Neutrophil (primary cell): ENCODE data around the gene BDH1.
"Not testable (repeated sequence)": the region's sequence is repeated elsewhere in the genome, so short reads cannot be mapped to it uniquely, and the experiment has no call there.

ENCODE experiments used
- H3K27ac ChIP-seq: fragments of 200-600 bp; sonication (generic); 2 replicates; pipeline ENCODE4 v1.5.1; 2016; ENCODE audit warnings: mild to moderate bottlenecking, moderate library complexity
- H3K27me3 ChIP-seq: fragments of 200-600 bp; sonication (generic); 2 replicates; pipeline ENCODE4 v1.6.0; 2016; ENCODE audit warnings: mild to moderate bottlenecking
- H3K36me3 ChIP-seq: fragments of 200-600 bp; sonication (generic); 2 replicates; pipeline ENCODE4 v1.5.1; 2017
- H3K4me1 ChIP-seq, 2 experiments: fragments of 200-600 bp in 1 of 2; sonication (generic) in 1 of 2; 1 replicate in 1 of 2; 2 replicates in 1 of 2; pipeline versions ENCODE4 v1.5.1 to v1.6.1; 2013 to 2016; ENCODE audit warnings: low read depth in 1 of 2, low read length in 1 of 2, mild to moderate bottlenecking in 1 of 2, moderate library complexity in 1 of 2; ENCODE audit not compliant: control insufficient read depth in 1 of 2, insufficient read depth in 1 of 2
- H3K4me3 ChIP-seq, 2 experiments: fragments of 200-600 bp in 1 of 2; sonication (generic) in 1 of 2; 1 replicate in 1 of 2; 2 replicates in 1 of 2; pipeline ENCODE4 v1.5.1; 2013 to 2016; ENCODE audit warnings: low read depth in 1 of 2, low read length in 1 of 2, mild to moderate bottlenecking in 1 of 2, moderate library complexity in 1 of 2
- H3K9me3 ChIP-seq: fragments of 200-600 bp; sonication (generic); 2 replicates; pipeline ENCODE4 v1.5.1; 2016
- TF ChIP-seq, protein P1 (sequence below): fragments of 200-600 bp; sonication (generic); IDR thresholded peaks from 2 replicates; pipeline ENCODE4 v1.5.1; 2016; ENCODE audit warnings: antibody characterized with exemption

The BDH1 gene

DNA sequence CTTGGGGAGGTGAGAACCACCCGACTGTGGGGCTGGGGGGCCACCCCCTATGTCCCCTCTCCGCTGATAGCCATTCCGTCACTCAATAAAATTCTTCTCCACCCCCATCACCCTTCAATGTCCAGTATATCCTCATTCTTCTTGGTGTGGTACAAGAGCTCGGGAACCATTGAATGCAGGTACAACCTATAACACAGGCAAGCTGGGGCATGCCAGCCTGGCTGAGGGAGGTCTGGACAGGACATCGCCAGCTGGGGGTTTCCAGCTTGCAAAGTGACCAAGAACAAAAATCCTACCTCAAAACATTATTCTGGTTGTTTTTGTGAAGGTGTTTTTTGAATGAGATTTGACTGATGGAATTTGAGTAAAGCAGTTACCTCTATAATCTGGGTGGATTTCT lies 19.6 kb upstream of the BDH1 start:
- Histone ChIP-seq H3K4me3 (no peak overlapping the region), H3K4me1 (no peaks in the 10 kb centered on the region), H3K36me3 (no peaks in the 10 kb centered on the region), H3K27me3 (peaks cover 14% of the 10 kb centered on the region), H3K9me3 (no peaks in the 10 kb centered on the region), H3K27ac (no peak overlapping the region)
- TF ChIP-seq, protein P1, sequence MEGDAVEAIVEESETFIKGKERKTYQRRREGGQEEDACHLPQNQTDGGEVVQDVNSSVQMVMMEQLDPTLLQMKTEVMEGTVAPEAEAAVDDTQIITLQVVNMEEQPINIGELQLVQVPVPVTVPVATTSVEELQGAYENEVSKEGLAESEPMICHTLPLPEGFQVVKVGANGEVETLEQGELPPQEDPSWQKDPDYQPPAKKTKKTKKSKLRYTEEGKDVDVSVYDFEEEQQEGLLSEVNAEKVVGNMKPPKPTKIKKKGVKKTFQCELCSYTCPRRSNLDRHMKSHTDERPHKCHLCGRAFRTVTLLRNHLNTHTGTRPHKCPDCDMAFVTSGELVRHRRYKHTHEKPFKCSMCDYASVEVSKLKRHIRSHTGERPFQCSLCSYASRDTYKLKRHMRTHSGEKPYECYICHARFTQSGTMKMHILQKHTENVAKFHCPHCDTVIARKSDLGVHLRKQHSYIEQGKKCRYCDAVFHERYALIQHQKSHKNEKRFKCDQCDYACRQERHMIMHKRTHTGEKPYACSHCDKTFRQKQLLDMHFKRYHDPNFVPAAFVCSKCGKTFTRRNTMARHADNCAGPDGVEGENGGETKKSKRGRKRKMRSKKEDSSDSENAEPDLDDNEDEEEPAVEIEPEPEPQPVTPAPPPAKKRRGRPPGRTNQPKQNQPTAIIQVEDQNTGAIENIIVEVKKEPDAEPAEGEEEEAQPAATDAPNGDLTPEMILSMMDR = no peak

DNA sequence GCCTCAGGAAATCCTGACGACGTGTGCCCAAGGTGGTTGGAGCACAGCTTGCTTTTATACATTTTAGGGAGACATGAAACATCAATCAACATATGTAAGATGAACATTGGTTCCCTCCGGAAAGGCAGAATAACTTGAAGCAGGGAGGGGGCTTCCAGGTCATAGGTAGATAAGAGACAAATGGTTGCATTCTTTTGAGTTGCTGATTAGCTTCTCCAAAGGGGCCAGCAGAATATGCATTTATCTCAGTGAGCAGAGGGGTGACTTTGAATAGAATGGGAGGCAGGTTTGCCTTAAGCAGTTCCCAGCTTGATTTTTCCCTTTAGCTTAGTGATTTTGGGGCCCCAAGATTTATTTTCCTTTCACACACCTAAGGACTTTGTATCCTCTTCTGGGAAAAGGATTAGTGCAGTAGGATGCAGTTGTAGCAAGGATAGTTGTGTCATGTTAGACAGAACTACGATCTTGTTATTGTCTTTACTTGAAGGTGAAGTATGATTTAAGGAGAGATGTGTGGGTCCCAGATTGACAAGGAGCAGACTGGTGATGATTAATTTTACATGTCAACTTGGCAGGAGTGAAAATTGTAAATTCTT lies 18.7 kb upstream of the BDH1 start:
- not testable (repeated sequence) for H3K4me1 ChIP-seq, H3K4me3 ChIP-seq, H3K36me3 ChIP-seq, H3K27ac ChIP-seq, H3K9me3 ChIP-seq
- peaks cover 14% of the 10 kb centered on the region for H3K27me3 ChIP-seq

DNA sequence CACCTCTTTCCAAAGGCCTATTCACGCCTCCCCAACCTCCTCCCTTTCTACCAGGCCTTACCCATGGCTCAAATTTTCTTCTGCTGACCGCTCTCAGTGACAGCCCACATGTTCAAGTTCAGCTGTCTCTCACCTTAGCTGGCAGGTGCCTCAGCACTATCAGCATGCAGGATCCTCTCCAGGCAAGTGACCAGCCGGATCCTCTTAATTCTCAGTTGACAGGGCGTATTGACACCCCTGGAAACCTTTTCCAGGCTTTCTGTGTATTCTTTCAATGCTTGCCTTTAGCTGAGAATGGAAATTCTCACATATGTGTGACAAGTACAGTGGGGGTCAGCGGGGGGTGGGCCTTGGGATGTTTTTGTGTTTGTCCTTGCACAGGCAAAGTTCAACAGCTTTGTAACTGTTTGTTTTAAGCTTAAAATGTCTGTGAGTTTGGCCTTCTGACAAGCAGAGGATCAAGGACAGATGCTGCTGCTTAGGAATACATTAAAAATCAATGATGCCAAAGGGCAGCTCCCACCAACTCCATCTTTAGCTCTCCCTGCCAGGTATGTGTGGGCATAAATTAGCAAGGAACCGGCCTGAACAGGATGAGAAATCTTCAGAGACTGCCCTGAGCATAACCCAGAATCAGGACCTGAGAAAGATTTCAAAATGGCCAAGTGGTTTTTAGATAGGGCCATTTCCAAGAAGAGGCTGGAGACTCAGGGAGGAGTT lies 17.4 kb upstream of the BDH1 start:
- Histone ChIP-seq H3K9me3 (no peaks in the 10 kb centered on the region), H3K36me3 (no peaks in the 10 kb centered on the region), H3K27ac (no peak overlapping the region), H3K27me3 (peaks cover 14% of the 10 kb centered on the region), H3K4me1 (no peaks in the 10 kb centered on the region), H3K4me3 (no peak overlapping the region)
- TF ChIP-seq, protein P1 = no peak

DNA sequence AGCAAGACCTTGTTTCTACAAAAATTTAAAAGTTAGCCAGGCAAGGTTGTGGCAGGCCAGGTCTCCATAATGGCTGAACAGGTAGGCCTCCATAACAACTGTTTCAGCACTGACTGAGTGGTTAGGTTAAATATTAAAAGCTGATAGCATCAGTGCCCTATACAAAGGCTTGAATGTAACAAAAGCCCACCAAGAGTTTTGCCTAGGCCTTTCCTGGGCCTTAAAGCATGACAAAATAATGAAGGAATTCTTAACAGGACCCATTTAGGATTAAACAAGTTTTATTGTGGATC lies 16.1 kb upstream of the BDH1 start:
- H3K36me3 ChIP-seq = not testable (repeated sequence)
- H3K27me3 ChIP-seq = peaks cover 17% of the 10 kb centered on the region

DNA sequence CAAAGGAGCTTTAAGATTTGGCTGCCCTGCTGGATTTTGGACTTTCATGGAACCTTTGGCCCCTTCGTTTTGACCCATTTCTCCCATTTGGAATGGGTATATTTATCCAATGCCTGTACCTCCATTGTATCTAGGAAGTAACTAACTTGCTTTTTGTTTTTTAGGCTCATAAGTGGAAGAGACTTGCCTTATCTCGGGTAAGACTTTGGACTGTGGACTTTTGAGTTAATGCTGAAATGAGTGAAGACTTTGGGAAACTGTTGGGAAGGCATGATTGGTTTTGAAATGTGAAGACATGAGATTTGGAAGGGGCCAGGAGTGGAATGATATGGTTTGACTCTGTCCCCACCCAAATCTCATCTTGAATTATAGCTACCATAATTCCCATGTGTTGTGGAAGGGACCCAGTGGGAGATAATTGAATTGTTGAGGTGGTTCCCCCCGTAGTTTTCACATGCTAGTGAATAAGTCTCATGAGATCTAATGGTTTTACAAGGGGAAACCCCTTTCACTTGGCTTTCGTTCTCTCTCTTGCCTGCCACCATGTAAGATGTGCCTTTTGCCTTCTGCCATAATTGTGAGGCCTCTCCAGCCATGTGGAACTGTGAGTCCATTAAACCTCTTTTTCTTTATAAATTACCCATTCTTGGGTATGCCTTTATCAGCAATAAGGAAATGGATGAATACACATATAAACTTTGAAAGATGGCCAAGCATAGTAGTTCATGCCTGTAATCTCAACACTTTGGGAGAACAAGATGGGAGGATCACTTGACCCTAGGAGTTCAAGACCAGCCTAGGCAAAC lies 15.5 kb upstream of the BDH1 start:
- H3K27me3 ChIP-seq = peaks cover 17% of the 10 kb centered on the region
- not testable (repeated sequence) for H3K9me3 ChIP-seq, H3K4me1 ChIP-seq, H3K4me3 ChIP-seq, H3K36me3 ChIP-seq, H3K27ac ChIP-seq

More for the DNA sequence above, 16.1 kb upstream of the BDH1 start:
- not testable (repeated sequence) for H3K27ac ChIP-seq, H3K4me1 ChIP-seq, H3K4me3 ChIP-seq, H3K9me3 ChIP-seq

DNA sequence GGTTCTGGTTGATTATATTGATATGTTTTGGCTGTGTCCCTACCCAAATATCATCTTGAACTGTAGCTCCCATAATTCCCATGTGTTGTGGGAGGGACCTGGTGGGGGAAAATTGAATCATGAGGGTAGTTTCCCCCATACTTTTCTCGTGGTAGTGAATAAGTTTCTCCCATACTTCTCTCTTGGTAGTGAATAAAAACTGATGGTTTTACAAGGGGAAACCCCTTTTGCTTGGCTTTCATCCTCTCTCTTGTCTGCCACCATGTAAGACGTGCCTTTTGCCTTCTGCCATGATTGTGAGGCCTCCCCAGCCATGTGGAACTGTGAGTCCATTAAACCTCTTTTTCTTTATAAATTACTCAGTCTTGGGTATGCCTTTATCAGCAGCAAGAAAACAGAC lies 13.7 kb upstream of the BDH1 start:
- H3K9me3 ChIP-seq, H3K27me3 ChIP-seq, H3K4me1 ChIP-seq, H3K27ac ChIP-seq, H3K36me3 ChIP-seq, H3K4me3 ChIP-seq: not testable (repeated sequence)

DNA sequence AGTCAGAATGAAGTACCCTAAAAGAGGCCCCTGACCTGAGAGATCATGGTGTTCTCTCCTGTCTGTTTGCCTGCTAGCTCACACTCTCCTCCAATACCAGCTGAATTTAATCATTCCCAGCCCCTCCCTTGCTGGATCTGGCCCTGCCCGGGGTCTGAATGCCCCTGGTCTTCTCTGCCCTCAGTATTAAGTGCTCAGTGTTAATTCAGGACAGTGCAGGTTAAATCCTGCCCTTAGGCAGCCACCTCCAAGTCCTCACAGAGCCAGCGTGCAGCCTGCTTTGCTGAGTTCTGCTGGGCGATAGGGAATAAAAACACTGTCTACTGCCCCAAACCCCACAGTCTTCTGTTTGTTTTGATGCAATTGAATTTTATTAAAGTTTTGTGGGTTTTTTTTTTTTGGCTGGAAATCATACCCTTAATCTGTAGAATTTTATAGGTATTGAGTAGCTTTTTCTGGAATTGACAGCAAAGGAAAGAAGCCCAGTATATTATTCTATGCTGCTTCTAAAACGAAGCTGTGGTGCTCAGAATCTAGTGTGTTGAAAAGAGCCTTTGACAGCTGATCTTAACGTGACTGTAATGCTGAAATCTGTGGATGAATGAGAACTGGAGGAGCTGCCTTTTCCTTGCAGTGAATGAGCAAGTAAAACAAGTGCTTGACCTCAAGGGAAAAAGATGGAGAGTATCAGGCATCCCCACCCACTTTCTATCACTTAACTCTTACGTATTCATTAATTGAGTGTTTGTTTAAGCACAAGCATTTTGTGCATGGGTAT lies 12.3 kb upstream of the BDH1 start:
- TF ChIP-seq, protein P1 = no peak
- Histone ChIP-seq H3K27me3 (peaks cover 3% of the 10 kb centered on the region), H3K4me1 (no peaks in the 10 kb centered on the region), H3K27ac (no peak overlapping the region), H3K9me3 (no peaks in the 10 kb centered on the region), H3K36me3 (no peaks in the 10 kb centered on the region), H3K4me3 (no peak overlapping the region)

DNA sequence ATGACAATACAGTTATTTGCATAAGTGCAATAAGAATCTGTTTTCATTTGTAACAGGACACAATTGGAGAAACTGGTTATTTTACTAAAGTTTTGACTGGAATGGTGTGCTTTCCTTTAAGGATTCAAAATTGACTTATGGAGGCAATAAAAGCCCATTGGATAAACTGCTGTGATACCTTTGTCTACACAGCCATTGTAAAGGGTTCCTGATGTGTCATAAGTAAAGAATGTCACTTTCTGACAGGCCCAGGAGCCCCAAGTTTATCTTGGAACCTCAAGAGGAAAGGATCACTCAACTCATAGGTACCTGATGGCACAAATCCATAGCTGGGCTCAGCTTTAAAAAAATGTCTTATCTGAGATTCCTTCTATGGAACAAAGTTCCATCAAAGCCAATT lies 10.4 kb upstream of the BDH1 start:
- H3K27ac ChIP-seq, H3K9me3 ChIP-seq, H3K4me3 ChIP-seq, H3K4me1 ChIP-seq, H3K36me3 ChIP-seq: not testable (repeated sequence)
- H3K27me3 ChIP-seq = peaks cover 17% of the 10 kb centered on the region
